SU-DHL-6 (cell line): ENCODE results near the gene SLC9A6.

Source experiments
- EZH2phosphoT487 ChIP-seq: fragments of 200-600 bp; sonication (generic), shearing (Covaris generic); conservative IDR thresholded peaks from 2 replicates; pipeline ENCODE4 v1.6.1; 2018; ENCODE audit warnings: mild to moderate bottlenecking, antibody characterized with exemption, low read length, moderate library complexity, mixed read lengths
- TF ChIP-seq, protein P1 (sequence below): fragments of 200-600 bp; sonication (generic); IDR thresholded peaks from one replicate; pipeline ENCODE4 v1.5.1; 2017; ENCODE audit warnings: antibody characterized with exemption, mild to moderate bottlenecking, low read length, moderate library complexity; ENCODE audit not compliant: insufficient read depth, poor library complexity, severe bottlenecking

DNA sequence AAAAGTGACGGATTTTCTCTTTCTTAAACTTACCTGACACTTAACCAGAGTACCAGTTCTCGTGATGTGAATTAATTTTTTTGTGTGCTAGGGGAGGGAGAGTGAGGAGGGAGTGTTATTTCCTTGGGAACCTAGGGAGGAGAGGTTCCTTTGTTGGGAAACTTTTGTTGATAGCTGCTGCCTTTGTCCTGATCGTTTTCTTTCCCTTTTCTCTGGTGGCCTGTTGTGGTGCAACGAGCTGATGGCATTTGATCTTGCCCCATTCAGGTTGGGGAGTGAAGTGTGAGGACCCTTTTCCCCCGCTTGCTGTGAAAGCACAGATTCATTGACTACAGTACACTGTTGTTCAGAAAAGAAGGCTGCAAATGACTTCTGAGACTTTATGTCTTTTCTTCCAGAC lies 59.8 kb downstream of the SLC9A6 start:
- TF ChIP-seq, protein P1, sequence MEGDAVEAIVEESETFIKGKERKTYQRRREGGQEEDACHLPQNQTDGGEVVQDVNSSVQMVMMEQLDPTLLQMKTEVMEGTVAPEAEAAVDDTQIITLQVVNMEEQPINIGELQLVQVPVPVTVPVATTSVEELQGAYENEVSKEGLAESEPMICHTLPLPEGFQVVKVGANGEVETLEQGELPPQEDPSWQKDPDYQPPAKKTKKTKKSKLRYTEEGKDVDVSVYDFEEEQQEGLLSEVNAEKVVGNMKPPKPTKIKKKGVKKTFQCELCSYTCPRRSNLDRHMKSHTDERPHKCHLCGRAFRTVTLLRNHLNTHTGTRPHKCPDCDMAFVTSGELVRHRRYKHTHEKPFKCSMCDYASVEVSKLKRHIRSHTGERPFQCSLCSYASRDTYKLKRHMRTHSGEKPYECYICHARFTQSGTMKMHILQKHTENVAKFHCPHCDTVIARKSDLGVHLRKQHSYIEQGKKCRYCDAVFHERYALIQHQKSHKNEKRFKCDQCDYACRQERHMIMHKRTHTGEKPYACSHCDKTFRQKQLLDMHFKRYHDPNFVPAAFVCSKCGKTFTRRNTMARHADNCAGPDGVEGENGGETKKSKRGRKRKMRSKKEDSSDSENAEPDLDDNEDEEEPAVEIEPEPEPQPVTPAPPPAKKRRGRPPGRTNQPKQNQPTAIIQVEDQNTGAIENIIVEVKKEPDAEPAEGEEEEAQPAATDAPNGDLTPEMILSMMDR: no peak
- no peak for TF ChIP-seq EZH2phosphoT487
